Astrocyte (in vitro differentiated cells and primary cell): ENCODE measurements around the gene CNDP2.
"Not testable (repeated sequence)": the region's sequence is repeated elsewhere in the genome, so short reads cannot be mapped to it uniquely, and the experiment has no call there.

Source experiments
- EZH2 ChIP-seq: IDR thresholded peaks from 2 replicates; pipeline ENCODE4 v1.6.1; 2012; ENCODE audit warnings: mild to moderate bottlenecking, low read length, inconsistent platforms; ENCODE audit not compliant: insufficient read depth
- TF ChIP-seq, protein P1 (sequence below): IDR thresholded peaks from 2 replicates; pipeline ENCODE4 v1.5.1; 2011; ENCODE audit warnings: low read depth, mild to moderate bottlenecking, inconsistent platforms, low read length, moderate library complexity; ENCODE audit not compliant: insufficient read depth

DNA sequence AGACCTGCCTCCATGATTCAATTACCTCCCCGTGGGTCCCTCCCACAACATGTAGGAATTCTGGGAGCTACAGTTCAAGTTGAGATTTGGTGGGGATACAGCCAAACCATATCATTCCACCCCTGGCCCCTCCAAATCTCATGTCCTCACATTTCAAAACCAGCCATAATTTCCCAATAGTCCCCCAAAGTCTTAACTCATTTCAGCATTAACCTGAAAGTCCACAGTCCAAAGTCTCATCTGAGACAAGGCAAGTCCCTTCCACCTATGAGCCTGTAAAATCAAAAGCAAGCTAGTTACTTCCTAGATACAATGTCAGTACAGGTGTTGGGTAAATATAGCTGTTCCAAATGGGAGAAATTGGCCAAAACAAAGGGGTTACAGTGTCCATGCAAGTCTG lies 69.0 kb downstream of the CNDP2 start:
- TF ChIP-seq, protein P1, sequence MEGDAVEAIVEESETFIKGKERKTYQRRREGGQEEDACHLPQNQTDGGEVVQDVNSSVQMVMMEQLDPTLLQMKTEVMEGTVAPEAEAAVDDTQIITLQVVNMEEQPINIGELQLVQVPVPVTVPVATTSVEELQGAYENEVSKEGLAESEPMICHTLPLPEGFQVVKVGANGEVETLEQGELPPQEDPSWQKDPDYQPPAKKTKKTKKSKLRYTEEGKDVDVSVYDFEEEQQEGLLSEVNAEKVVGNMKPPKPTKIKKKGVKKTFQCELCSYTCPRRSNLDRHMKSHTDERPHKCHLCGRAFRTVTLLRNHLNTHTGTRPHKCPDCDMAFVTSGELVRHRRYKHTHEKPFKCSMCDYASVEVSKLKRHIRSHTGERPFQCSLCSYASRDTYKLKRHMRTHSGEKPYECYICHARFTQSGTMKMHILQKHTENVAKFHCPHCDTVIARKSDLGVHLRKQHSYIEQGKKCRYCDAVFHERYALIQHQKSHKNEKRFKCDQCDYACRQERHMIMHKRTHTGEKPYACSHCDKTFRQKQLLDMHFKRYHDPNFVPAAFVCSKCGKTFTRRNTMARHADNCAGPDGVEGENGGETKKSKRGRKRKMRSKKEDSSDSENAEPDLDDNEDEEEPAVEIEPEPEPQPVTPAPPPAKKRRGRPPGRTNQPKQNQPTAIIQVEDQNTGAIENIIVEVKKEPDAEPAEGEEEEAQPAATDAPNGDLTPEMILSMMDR = not testable (repeated sequence)
- TF ChIP-seq EZH2 = not testable (repeated sequence)
